ENCODE results near the gene RNF183.

DNA sequence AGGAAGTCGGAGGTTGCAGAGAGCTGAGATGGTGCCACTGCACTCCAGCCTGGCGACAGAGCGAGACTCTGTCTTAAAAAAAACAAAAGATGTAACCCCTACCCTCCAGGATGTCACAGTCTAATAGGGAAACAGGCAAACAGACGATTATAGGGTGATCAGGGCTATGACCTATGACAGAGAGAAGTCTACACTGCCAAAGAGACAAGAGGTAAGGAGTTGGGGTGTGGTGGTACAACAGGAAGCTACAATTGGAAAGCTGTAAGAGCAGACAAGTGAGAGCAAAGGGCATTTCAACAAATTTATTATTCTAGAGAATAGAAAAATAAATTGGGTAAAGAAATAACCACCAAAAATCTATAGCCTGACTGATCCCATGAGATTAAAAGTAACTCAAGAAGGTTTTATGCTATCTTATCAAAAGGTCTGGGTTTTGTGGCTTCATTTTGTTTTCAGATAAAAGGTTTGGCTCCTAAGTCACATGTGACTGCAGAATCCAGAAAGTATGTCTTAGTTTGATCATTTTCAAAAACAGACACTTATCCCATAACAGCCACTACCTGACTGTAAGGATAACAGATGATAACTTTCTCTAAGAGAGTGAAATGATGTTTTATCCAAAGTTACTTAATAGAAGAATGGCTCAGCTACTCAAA lies 35.1 kb downstream of the RNF183 start:
- TF ChIP-seq ZBTB21 (tag by site-specific recombination; IDR thresholded peaks at IDR 0.05) (no peak), HOXA7 (CRISPR knock-in tag; IDR thresholded peaks at IDR 0.05; ENCODE audit: borderline replicate concordance) (no peak), SP2 (tag by site-specific recombination; IDR thresholded peaks at IDR 0.05) (no peak), ZNF416 (tag by site-specific recombination; IDR thresholded peaks at IDR 0.05) (no peak)
- TF ChIP-seq, protein P1, sequence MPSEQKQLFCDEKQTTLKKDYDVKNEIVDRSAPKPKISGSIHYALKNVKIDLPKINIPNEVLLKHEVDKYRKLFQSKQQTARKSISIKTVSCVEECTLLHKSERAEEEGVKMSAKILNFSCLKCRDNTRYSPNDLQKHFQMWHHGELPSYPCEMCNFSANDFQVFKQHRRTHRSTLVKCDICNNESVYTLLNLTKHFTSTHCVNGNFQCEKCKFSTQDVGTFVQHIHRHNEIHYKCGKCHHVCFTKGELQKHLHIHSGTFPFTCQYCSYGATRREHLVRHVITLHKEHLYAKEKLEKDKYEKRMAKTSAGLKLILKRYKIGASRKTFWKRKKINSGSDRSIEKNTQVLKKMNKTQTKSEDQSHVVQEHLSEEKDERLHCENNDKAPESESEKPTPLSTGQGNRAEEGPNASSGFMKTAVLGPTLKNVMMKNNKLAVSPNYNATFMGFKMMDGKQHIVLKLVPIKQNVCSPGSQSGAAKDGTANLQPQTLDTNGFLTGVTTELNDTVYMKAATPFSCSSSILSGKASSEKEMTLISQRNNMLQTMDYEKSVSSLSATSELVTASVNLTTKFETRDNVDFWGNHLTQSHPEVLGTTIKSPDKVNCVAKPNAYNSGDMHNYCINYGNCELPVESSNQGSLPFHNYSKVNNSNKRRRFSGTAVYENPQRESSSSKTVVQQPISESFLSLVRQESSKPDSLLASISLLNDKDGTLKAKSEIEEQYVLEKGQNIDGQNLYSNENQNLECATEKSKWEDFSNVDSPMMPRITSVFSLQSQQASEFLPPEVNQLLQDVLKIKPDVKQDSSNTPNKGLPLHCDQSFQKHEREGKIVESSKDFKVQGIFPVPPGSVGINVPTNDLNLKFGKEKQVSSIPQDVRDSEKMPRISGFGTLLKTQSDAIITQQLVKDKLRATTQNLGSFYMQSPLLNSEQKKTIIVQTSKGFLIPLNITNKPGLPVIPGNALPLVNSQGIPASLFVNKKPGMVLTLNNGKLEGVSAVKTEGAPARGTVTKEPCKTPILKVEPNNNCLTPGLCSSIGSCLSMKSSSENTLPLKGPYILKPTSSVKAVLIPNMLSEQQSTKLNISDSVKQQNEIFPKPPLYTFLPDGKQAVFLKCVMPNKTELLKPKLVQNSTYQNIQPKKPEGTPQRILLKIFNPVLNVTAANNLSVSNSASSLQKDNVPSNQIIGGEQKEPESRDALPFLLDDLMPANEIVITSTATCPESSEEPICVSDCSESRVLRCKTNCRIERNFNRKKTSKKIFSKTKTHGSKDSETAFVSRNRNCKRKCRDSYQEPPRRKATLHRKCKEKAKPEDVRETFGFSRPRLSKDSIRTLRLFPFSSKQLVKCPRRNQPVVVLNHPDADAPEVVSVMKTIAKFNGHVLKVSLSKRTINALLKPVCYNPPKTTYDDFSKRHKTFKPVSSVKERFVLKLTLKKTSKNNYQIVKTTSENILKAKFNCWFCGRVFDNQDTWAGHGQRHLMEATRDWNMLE (tag by site-specific recombination; conservative IDR thresholded peaks at IDR 0.05; ENCODE audit: low read depth), result no peak
- TF ChIP-seq, protein P2, sequence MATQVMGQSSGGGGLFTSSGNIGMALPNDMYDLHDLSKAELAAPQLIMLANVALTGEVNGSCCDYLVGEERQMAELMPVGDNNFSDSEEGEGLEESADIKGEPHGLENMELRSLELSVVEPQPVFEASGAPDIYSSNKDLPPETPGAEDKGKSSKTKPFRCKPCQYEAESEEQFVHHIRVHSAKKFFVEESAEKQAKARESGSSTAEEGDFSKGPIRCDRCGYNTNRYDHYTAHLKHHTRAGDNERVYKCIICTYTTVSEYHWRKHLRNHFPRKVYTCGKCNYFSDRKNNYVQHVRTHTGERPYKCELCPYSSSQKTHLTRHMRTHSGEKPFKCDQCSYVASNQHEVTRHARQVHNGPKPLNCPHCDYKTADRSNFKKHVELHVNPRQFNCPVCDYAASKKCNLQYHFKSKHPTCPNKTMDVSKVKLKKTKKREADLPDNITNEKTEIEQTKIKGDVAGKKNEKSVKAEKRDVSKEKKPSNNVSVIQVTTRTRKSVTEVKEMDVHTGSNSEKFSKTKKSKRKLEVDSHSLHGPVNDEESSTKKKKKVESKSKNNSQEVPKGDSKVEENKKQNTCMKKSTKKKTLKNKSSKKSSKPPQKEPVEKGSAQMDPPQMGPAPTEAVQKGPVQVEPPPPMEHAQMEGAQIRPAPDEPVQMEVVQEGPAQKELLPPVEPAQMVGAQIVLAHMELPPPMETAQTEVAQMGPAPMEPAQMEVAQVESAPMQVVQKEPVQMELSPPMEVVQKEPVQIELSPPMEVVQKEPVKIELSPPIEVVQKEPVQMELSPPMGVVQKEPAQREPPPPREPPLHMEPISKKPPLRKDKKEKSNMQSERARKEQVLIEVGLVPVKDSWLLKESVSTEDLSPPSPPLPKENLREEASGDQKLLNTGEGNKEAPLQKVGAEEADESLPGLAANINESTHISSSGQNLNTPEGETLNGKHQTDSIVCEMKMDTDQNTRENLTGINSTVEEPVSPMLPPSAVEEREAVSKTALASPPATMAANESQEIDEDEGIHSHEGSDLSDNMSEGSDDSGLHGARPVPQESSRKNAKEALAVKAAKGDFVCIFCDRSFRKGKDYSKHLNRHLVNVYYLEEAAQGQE (tag by site-specific recombination; IDR thresholded peaks at IDR 0.05), result no peak
- TF ChIP-seq, protein P3, sequence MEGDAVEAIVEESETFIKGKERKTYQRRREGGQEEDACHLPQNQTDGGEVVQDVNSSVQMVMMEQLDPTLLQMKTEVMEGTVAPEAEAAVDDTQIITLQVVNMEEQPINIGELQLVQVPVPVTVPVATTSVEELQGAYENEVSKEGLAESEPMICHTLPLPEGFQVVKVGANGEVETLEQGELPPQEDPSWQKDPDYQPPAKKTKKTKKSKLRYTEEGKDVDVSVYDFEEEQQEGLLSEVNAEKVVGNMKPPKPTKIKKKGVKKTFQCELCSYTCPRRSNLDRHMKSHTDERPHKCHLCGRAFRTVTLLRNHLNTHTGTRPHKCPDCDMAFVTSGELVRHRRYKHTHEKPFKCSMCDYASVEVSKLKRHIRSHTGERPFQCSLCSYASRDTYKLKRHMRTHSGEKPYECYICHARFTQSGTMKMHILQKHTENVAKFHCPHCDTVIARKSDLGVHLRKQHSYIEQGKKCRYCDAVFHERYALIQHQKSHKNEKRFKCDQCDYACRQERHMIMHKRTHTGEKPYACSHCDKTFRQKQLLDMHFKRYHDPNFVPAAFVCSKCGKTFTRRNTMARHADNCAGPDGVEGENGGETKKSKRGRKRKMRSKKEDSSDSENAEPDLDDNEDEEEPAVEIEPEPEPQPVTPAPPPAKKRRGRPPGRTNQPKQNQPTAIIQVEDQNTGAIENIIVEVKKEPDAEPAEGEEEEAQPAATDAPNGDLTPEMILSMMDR (tag by site-specific recombination; IDR thresholded peaks at IDR 0.05), result no peak

All from HEK293 (cell line).